GM19324 (cell line): Measurements from ENCODE around the gene HTRA1.

Source experiments
- ATAC-seq: cut with Tn5 transposase; IDR thresholded peaks from one replicate; pipeline ENCODE4 v1.9.1; 2021; ENCODE audit warnings: mild to moderate bottlenecking, moderate library complexity; ENCODE audit not compliant: unreplicated experiment, low FRiP score

The HTRA1 gene

DNA sequence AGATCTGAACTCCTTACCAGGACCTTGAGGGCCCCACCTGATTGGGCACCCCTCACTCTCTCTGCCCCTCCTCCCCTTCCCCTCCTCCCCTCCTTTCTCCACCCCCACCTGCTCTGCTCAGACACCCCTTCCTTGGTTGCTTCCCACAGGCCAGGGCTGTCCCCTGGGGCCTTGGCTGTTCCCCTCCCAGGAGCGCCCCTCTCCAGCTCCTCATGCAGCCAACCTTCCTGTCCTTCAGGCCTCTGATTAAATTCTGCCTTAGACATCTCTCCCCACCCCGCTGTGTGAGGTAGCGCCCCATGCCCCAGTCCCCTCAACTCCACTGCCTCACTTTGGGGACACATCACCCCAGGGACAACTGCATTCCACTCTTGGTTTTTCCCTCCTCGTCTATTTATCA lies 32.4 kb downstream of the HTRA1 start:
- ATAC-seq = no peak

DNA sequence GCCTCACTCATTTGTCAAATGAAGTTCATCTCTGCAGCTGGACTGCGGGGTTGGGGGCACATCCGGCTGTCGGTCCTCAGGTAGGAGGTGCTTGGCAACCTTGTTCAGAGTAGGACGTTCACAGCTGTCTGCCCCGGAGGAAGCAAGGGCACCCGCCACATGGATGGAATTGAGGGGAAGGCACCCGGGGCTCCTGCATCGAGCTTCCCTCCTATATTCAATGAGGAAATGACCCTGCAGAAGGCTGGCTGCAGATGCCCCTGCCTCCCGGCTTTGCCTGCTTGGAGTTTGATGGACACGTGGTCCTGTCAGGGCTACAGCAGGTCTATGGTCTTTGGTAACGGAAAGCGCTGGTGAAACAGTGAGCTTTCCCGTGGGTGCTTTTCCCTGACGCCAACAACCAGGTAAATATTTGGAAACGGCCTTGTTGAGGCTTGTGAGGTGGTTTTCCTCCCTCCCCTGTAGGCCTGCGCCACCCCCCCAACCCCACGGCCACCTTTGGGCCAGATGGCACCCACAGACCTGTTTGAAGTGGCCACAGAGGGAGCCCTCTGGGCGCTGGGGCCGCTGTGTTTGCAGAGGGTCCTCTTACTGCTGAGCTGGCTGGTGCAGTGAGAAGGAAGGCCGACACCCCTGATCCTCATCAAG lies 32.9 kb downstream of the HTRA1 start:
- ATAC-seq = no peak

DNA sequence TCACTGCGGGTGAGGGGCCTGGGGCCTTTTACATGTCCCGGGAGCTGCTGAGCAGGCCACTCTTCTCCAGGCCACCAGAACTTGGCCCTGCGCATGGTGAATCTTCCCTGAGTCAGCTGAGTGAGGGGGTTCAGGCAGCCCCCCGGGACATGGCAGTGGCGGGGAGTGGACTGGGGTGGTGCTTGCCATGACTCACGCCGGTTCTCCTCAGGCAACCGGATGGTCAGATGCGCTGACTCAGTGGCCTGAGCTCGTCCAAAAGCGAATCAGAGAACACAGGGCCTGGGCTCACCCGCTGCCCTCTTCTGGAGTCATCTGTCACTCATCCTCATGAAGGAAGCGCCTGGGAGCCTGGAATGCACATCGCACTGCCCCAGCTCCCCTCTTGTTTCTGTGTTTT lies 33.5 kb downstream of the HTRA1 start:
- no peak for ATAC-seq

DNA sequence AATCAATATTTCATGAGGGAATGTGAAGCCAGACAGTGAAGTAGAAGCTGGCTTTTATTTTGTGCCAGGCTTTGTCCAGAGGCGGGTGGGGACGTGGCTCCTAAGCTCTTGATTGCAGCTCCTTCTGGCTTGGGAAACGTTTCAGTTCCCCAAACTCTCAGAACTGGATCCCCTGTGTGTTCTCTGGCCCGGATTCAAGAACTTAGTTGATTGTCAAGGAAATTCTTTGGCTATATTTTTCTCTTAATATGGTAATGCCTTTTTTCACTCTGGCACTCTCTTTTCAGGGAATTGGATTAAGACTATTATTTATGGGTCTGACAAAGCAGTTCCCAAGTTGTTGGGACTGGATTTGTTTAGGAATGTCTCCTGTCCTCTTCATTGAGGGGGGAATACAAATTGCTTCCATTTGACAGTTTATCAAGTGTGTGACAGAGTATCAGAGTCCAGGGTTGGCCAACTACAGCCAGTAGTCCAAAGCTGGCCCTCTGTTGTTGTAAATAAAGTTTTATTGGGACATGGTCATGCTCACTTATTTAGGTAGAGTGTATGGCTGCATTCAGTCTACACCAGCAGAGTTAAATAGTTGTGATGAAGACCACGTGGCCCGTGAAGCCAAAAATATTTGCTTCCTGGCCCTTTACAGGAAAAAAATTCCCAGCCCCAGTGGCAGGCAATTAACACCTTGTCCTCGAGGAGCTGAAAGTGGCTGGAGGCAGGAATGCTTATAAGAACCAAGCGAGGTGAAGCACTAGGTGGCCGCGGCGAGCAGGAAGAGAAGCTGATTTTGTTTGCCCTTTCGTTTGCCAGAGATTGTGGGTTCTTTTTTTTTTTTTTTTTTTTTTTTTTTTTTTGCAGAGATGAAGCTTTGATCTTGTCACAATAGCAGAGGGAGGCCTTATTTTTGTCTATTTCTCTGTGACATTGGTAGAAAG lies 34.3 kb downstream of the HTRA1 start:
- ATAC-seq = no peak

DNA sequence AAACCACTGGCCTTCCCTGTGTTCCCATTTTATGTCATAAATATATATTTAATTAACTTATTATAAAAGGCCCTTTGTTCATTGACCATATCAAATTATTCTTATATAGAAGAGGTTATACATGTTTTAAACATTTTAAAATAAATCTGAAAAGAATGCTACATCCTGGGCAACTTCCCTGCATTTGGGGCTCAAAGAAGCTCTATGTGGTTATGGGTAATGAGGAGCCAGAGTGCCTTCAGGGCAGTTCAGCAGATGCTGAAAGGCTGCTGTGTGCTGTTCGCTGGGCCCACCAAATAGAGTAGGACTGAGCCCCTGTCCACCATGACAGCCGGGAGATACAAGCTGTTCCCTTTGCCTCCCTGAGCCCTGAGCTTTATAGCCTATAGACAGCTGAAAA lies 35.9 kb downstream of the HTRA1 start:
- no peak for ATAC-seq

DNA sequence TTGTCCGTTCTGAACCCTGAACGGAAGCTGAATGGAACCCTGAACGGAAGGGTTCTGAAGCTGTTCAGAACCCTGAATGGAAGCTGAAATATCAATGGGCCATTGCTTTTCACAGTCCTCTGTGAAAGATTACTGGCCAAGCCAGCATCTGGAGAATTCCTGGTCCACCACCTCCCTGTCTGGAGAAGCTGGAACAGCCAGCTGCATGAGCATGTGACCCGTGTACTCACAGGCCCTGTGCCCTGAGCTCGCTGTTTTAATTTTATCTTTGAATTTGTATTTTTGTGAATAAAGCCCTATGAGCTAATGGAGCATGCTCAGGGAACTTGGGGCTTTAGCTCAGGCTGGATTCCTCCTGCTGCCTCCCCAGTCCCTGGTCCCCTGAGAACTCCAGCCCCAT lies 37.2 kb downstream of the HTRA1 start:
- ATAC-seq = no peak

DNA sequence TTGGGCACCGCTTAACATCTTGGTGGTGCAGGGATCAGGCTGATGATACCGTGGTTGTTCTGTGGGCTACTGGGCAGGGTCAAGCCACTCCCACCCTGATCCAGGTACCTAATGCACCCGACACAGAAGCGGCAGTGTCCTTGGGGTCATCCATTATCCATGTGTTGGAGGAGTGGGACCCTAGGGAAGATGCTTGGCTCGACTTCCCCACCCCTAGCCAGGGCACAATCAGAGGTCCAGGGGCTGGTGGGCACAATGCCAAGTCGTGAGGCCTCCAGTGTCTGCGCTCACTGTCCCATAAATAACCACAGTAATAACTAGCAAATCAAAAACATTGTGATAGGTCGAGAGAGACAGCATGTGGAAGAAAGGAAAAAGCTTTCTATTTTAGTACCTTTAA lies 37.7 kb downstream of the HTRA1 start:
- no peak for ATAC-seq

DNA sequence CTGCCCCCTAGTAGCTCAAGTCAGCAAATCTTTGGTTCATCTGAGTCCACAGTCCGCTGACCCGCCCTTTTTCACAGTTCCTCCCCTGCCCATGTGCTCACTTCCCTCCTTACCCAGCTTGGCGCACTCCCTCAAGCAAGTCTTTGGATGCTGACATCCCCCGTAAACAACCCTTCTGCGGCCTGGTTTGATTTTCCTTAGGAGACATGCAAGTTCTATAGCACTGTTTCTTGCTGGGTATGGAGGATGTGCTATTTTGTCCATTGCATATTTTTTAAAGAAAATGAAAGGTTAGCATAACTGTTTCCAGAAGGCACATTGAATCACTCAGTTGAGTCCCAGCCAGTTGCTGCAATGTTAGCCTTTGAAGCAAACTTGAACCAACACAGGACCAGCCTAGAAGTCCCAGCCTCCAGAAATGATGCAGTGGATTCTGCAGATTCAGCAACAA lies 38.2 kb downstream of the HTRA1 start:
- ATAC-seq = no peak

DNA sequence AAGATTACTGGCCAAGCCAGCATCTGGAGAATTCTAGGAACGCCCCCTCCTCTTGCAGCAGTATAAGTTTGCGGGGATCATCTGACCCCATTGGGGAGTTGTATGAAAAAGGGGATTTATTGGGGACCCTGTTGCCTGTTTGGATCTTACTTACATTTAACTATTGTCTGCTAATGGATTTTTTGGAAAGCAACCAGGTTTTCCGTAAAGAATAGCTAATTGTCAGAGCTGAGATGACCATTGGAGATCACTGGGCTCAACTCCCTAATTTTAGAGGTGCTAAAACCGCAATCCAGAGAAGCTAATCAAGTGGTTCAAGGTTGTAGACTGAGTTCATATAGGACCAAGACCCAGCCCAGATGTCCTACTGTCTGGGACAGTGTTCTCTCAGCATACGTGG lies 38.8 kb downstream of the HTRA1 start:
- ATAC-seq = no peak

DNA sequence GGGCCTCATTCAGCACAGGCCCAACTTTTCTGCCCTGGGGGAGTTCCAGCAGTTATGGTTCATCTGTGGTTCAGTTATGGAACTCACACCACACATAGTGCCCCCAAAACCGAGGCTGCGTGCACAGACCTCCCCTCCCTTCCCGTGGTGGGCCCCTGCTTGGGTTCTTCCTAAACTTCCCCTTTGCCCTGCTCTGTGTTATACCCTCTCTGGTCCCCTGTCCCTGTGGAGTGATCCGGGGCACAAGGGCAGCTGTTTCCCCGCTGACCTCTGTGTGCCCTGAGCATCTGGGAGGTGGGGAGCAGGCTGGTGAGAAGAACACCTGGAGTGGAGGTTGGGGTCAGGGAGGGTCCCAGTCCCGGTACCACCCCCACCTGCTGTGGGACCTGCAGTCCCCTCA lies 39.4 kb downstream of the HTRA1 start:
- no peak for ATAC-seq

DNA sequence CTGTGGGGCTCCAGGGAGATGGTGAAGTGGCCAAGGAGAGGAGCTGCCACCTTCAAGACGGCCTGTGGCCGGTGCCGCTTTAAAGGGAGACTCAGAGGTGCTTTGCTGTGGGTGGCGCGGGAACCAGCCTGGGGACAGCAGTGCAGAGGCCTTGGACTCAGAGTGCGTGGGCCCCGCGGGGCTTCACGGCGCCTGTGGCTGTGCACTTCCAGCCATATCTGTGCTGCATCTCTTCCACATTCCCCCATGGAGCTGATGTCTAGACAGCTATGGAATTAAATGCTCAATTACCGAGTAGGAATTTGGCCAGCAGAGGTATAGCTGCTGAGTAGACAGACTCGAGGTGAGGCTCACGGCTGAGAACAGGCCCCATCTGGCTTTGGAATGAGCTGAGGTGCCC lies 41.7 kb downstream of the HTRA1 start:
- no peak for ATAC-seq

DNA sequence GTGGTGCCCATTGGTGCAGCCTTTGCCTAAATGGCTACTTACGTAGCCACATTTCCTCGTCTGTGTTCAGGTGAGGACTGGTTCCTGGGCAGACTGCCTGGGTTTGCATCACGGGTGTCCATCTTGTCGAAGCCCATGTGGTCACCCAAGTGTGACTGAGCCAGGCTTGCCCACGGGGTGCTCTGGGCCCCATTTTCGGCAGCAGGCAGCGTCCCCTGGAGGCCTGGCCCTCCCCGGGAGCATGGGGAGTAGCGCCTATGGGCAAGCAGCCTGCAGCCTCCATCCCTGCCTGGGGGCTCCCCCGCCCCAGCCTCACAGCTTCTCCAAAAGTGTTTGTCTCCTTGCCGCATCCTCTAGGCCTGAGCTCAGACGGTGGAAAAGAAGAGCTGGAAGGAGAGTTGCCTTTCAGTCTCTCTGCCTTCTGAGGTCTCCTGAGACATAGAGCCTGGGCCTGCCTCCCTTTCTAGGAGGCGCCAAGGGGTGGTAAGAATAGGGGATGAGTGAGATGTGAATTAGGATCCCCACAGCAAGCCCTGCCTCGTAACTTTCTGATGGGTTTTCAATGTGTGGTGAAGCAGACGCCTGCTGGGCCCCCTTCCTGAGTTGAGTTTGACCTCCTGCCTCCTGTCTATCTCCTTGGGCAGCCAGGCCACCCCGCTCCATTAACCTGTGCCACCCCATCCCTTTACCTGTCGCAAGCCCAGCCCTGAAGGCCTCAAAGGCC lies 42.7 kb downstream of the HTRA1 start:
- ATAC-seq = no peak

DNA sequence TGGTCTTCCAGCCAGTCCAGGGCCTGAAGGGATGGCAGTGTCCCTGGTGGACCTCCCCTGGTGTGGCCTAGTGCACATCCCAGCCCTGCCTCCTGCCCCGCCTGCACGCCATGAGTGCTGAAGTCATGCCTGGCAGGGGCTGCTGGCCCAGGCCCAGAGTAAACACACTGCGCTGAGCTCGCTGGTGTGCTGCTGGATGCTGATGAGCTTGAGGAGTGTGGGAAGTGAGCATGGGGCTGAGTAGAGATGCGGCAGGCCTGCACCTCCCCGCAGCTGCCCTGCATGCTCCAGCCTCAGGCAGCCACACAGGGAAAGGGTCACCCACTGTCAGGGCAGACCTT lies 43.2 kb downstream of the HTRA1 start:
- ATAC-seq = no peak

DNA sequence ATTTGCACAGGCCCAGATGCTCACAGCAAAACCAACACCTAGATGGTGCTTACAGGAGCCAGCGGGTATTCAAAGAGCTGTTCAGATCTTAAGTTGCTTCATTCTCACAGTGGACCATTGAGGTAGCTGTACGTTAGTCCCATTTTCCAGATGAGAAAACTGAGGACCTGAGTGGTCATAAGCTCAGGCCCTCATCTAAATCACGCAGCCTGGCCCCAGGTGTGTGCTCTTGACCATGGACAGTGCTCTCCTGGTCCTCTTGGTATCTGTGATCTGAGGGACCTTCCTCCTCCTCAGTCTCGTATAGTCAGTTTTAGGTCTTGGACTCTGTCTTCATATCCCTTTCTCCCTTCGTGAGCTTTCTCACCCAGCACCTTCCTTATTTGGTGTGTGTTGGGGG lies 43.7 kb downstream of the HTRA1 start:
- no peak for ATAC-seq

DNA sequence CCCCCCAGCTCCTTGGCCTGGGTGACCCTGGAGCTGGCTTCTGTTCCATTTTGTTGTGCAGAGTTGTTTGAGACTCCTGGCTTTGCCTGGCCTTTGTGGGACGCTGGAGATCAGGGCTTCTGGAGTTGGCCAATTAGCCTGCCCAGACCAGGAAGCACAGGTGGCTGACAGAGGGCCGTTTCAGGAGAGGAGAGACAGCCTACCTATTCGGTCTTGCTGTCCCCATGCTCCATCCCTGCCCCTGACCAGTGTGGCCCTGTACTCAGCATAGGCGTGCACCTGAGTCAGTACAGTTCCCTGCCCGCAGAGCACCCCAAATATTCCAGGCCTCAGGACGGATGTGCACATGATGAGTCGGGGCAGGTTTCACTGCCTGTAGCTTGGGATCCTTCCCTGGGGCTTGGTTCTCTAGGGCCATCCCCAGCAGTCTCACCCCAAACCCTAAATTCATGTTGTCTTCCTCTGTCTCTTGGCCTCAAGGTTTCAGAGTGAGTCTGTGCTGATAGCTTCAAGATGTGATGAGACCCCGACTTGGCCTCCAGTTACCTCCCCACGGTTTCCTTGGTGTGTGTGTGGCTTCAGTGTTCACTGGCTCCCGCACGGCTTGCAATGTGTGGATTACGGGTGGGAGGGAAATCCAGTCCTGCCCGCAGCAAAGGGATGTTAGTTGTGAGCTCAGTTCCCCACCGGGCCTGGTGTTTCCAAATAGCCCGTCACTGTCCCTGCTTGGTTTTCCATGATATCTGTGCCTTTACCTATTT lies 44.7 kb downstream of the HTRA1 start:
- ATAC-seq = no peak

DNA sequence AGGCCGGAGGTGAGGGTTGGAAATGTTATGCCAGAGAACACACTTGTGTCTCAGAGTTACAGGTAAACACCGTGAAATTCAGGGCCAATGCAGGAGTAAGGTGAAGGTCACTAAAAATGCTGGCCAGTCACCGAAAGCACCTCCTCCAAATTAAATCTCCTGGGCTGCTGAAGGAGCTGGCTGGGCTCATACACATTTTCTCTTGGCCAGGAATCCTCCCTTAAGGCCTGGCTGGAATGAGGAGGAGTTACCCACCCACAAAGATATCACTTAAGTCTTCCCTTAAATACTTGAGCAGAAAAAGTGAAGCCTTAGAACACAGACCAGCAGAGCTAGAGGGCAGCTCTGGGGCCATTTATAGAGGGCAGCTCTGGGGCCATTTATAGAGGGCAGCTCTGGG lies 46.3 kb downstream of the HTRA1 start:
- ATAC-seq = no peak

DNA sequence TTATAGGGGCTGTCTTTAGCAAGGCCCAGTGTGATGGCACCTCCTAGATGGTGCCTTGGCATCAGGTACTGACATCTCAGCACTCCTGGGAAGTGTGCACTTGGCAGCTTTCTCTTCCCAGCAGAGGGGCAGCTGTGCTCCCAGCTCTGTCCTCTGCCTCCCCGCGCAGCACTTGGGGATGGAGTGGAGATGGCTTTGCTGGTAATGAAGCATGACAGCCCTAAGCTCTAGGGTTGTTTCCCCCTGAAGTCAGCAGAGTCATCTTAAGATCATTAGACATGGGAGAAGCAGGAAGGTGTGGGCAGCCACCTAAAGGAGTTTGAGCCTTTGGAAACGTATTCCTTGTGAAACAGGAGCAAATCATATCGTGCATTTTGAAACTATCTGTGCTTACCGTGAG lies 46.7 kb downstream of the HTRA1 start:
- ATAC-seq = no peak

DNA sequence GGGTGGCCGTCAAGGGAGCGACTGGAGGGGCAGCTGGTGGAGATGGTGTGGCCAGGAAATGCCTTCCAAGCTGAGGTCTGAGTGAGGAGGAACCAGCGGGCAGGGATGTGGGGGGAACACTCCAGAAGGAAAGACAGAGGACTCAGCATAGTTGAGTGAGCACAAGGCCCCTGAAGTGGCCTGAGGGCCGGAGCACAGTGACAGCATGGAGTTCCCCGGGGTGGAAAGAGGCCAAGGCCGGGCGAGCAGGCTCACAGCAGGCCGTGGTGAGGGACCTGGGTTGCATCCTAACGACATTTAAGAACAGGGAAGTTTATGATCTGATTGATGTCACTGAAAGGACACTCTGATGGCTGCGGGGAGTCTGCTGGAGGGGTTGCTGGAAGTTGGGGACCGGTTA lies 48.0 kb downstream of the HTRA1 start:
- no peak for ATAC-seq

DNA sequence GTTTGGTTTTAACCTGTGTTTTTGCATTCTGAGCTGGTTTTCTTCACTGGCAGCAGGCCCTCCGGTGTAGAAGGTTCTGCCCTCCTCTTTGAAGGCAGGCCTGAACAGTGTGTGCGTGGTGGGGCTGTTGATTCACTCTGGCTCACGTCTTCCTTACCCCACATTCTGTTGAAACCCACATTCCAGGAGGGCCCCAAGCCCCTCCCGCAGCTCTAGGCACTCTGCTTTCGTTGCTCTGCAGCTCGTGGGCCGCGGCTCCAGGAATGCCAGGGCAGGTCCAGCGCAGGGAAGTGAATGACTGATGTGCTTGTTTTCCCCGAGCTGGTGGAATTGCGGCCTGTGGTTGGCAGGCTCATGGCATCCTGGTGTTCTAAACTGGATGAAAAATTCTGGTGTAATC lies 49.0 kb downstream of the HTRA1 start:
- ATAC-seq = no peak

DNA sequence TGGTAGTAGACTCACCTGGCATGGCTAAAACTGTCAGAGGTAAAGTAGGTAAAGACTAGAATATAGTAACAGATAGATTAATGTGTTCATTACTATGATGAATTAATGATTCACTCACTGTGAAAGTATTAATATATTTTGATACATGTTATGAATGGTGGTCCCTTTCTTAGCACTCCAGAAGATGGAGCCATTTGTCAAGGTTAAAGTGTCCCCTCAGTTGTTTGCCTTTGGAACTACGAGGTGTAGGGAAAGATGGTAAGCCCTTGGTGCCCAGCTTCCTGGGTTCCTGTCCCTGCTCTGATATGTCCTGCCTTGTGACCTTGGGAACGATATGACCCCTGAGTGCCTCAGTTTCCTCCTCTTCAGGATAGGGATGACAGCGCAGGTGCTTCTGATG lies 49.4 kb downstream of the HTRA1 start:
- ATAC-seq = no peak

DNA sequence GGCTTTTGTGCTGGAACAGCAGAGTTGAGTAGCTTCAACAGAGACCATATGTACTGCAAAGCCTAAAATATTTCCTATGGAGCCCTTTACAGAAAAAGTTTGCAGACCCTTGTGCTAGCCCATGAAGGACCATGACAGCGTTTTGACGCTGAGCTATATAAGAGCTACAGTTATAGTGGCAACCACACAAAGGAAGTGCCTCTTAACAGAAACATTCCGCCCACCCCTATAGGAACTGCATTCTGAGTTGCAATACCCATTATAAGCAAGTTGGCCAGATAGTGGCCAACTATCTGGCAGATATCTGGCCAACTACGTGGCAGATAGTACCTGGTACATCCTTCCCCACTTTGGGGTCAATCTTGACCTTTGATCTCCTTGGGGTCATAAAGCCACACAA lies 51.7 kb downstream of the HTRA1 start:
- ATAC-seq = no peak
